Lower leg skin (tissue), 4 donors: ENCODE results near the gene CDR2. TPM values are rescaled to one million over a fixed set of nuclear protein-coding genes. Genes with fewer than 3 reads are reported as not detected.

Experiments used
- DNase-seq, 2 donors: peaks; one replicate each; pipeline ENCODE4 v3.0.0-alpha.2; 2019; ENCODE audit warnings: low spot score in 2 of 2
- H3K4me3 ChIP-seq: fragments of 200-600 bp; sonication (generic); 2 replicates; pipeline ENCODE4 v1.5.1; 2017; ENCODE audit warnings: mild to moderate bottlenecking, low read depth; ENCODE audit not compliant: poor library complexity, severe bottlenecking
- POLR2A ChIP-seq, 2 donors: fragments of 450-650 bp; IDR thresholded peaks; one replicate each; pipeline ENCODE4 v1.6.1; 2016 to 2017; ENCODE audit warnings: antibody characterized with exemption in 2 of 2, mild to moderate bottlenecking in 1 of 2, moderate library complexity in 1 of 2
- WGBS, 2 donors: methylation state at CpG; one replicate each; pipeline ENCODE4 v1.1.5; 2018; 5-methylcytosine and 5-hydroxymethylcytosine counted together
- intact Hi-C: fragments of 100-400 bp; cut with DNase I; formaldehyde crosslinking; loops from one replicate; pipeline ENCODE4 v1.15.0; 2023; ENCODE audit warnings: low total_unique reads
- total RNA-seq, 4 donors: library from RNA; depleted of rRNA; stranded (reverse); fragments of >200 nt; gene quantifications; one replicate each; pipeline ENCODE4 v1.1.0, GENCODE V29; 2016
- TF ChIP-seq, protein P1 (sequence below), 3 donors: fragments of 450-650 bp; IDR thresholded peaks; one replicate each; pipeline ENCODE4 v1.5.1; 2016; ENCODE audit warnings: antibody characterized with exemption in 3 of 3, mild to moderate bottlenecking in 3 of 3, moderate library complexity in 2 of 3

The CDR2 gene
- 10 to 100 TPM in 3 of 4 donors, 1 to 10 TPM in 1; 8.5 to 30.3 (median 16.2) TPM for total RNA-seq

DNA sequence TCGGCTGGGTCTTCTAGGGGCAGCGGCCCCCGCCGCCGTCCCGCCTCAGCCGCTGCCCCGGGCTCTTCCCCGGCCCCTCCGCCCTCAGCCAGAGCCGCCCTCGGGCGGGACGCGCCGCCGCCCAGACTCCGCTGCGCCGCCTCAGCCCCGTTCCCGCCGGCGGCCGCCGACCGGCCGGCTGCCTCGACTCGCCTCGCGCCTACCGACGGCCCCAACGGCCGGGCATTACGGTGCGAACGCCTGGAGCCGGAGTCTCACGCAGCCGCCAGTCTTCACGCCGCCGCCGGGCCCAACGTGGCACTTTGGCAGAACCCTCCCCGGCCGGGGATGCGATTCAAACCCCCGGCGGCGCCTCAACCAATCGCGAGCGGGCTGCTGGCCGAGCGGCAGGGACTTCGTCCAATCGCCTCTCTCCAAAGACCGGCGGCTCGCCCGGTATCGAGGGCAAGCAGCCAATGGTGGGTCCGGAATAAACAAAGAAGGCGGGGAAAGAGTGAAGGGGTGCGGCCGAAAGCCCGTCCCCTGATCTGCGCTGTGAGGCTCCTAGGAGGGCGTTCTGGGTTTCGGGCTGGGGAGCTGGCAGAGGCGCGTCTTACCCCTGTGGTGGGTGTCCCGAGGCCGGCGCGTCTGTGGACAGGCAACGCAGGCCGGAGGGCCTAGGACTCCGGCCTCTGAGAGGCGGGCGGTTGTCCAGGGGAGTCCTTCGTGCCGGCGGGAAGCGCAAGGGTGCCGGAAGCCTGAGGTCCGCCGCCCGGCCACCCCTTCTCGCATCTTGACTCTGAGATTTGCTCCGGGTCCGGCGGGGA is at the start of gene CDR2:
Gene CDR2 (minus strand): TSS at position 309 of the 806 bp plus-strand sequence. CDS start 310 bp downstream, outside the sequence.
- TF ChIP-seq, protein P1, sequence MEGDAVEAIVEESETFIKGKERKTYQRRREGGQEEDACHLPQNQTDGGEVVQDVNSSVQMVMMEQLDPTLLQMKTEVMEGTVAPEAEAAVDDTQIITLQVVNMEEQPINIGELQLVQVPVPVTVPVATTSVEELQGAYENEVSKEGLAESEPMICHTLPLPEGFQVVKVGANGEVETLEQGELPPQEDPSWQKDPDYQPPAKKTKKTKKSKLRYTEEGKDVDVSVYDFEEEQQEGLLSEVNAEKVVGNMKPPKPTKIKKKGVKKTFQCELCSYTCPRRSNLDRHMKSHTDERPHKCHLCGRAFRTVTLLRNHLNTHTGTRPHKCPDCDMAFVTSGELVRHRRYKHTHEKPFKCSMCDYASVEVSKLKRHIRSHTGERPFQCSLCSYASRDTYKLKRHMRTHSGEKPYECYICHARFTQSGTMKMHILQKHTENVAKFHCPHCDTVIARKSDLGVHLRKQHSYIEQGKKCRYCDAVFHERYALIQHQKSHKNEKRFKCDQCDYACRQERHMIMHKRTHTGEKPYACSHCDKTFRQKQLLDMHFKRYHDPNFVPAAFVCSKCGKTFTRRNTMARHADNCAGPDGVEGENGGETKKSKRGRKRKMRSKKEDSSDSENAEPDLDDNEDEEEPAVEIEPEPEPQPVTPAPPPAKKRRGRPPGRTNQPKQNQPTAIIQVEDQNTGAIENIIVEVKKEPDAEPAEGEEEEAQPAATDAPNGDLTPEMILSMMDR (IDR thresholded peaks at IDR 0.05), result no peak
- TF ChIP-seq POLR2A (IDR thresholded peaks at IDR 0.05), result no peak
- intact Hi-C loops, result loop anchor here (10.0 kb wide), 1 partner anchor 50 kb away; no protein-coding TSS in a partner anchor
- peak within 1 kb of the TSS; percentile 85 for H3K4me3 ChIP-seq
- 0% methylated on average over 35 to 46 of the region's 96 CpGs for WGBS, 2 donors
- peak; percentile 97 to 100 for DNase-seq

DNA sequence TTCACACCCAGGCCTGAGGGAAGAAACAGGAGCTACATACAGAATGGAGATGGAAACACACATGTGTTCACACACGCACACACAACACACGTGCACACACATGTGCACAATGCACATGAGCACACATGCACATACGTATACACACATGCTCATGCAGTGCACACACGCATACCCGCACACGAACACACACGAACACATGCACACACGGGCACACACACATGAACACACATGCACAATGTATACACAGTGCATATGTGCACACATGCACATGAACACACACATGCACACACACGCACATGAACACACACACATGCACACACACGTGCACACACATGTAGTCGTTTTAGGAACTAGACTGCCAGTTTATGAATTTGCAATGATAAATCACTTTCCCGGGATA is 49.3 kb upstream of the CDR2 start:
- intact Hi-C loops, result no loop called here
- TF ChIP-seq, protein P1 (IDR thresholded peaks at IDR 0.05), result peak in 1 of 3 donors; percentile 33
- no peak for TF ChIP-seq POLR2A (IDR thresholded peaks at IDR 0.05)
- peak in 1 of 2 donors; percentile 60 for DNase-seq
- H3K4me3 ChIP-seq, result no peak overlapping the region
- 81 to 86% methylated on average over 12 of the region's 12 CpGs for WGBS, 2 donors

DNA sequence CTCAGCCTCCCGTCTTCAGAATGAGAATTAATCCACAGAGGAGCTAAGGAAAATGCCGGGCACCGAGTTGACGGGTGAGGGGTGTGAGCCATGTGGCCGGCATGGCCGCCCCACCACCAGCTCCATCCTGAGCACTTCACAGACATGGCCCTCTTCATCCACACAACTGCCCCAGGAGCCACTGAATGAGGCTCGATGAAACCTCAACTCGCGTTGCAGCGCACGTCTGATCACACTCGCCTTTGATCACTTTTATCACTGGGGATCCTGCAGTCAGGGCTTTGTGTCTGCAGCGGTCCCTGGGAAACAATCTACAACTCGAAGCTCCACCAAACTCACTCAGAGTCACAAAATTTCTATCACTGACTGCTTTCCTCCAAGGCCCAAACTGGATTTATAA is 46.7 kb upstream of the CDR2 start:
- intact Hi-C loops, result no loop called here
- no peak for TF ChIP-seq POLR2A (IDR thresholded peaks at IDR 0.05)
- TF ChIP-seq, protein P1 (IDR thresholded peaks at IDR 0.05), result no peak
- H3K4me3 ChIP-seq, result no peak overlapping the region
- peak in 1 of 2 donors; percentile 66 for DNase-seq
- 95 to 97% methylated on average over 14 of the region's 14 CpGs for whole genome bisulfite sequencing, 2 donors

- 96 to 97% methylated on average over 18 of the region's 18 CpGs for WGBS, 2 donors
- no peak overlapping the region for H3K4me3 ChIP-seq
- TF ChIP-seq, protein P1 (IDR thresholded peaks at IDR 0.05), result no peak
- TF ChIP-seq POLR2A (IDR thresholded peaks at IDR 0.05), result no peak
- intact Hi-C loops, result no loop called here
- DNase-seq, result peak in 1 of 2 donors; percentile 70
These were observed 46.3 kb upstream of the CDR2 start for GRCh38 chr16:22420606-22421135.

DNA sequence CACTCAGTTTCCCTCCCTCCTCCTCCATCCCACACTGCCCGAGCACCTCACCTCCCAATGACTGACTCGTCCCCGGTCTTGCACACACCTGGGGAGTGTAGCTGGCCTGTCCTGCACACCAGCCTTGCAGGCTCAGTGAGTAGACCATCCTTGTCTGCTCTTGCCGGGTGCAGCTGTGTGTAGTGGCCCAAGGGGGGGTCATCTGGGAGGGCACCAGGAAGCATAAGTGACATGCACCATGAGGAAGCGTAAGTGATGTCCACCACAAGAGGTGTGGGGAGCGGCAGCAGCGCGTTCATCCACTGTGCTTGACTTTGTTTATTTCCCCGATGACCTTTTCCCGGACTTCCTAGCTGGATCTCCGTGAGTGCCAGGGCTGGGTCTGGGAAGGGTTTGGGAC is 45.5 kb upstream of the CDR2 start:
- 95 to 97% methylated on average over 10 to 11 of the region's 11 CpGs for WGBS, 2 donors
- H3K4me3 ChIP-seq, result no peak overlapping the region
- TF ChIP-seq, protein P1 (IDR thresholded peaks at IDR 0.05), result no peak
- no peak for TF ChIP-seq POLR2A (IDR thresholded peaks at IDR 0.05)
- peak in 1 of 2 donors; percentile 78 for DNase-seq
- intact Hi-C loops, result no loop called here
